ENCODE results near the gene NCBP2L.
"Not testable (repeated sequence)": the region's sequence is repeated elsewhere in the genome, so short reads cannot be mapped to it uniquely, and the experiment has no call there.

Gene NCBP2L

DNA sequence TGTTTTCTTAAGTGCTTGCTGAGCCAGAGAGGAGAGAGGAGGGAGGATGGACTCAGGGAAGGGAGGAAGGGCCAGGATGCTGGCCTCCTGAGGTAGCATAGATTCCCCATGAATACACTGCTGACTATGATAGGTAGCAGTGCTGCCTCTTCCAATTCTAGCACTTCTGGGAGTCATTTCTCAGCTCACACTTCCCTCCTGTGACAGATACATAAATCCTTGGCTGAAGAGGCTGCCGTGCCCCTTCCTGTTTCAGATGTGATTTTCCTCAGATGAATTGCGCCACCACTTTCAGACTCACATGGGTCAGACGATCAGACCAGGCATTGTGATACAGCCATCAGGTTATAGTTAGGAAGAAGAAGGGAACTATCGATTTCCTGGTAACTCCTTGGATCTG lies 24.3 kb upstream of the NCBP2L start:
- no peak for DNase-seq

DNA sequence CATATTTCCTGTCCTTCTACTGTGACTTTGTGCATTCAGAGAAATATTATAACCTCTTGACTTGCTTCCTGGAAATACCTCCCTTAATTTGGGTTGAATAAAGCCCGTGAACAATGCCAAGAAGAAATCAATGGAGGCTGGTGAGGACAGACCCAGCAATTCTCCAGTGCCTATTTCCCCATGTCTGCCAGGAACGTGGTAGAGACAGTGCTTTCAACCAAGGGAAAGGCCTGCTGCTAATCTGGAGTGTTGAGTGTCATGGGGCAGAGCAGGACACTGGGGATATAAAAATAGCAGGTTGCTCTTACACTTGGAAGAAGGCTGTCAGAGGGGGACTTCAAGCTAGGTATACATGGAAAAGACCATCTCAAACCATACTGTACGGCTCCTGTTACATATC lies 21.8 kb upstream of the NCBP2L start:
- DNase-seq = no peak

DNA sequence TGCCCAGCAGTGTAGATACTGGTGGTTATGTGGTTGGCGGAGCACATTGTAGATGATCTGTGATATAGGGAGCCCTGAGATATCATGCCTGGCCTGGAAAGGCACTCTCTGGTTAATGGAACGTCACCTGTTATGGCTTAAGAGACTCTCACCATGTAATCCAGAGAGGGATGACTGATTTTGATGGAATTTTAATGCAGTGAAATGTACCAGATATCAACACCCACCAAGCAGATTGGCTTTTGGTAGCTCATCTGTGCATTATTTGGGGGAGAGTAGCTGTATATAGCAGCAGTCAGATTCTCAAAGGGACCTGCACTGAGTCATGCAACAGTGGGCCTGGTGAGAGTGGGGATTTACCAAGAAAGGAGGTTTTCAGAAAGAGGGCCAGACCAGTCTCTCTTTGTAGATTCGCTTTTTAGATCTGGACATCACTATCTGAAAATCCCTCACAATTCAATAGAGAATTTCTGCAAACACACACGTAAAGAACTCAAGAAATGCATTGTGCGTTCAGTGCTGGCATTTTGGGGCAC lies 19.2 kb upstream of the NCBP2L start:
- DNase-seq = no peak

GRCh38 chrX:107760304-107761077 lies 17.0 kb upstream of the NCBP2L start:
- no peak for DNase-seq

- no peak for DNase-seq
These were observed 13.9 kb upstream of the NCBP2L start for GRCh38 chrX:107763647-107764046.

DNA sequence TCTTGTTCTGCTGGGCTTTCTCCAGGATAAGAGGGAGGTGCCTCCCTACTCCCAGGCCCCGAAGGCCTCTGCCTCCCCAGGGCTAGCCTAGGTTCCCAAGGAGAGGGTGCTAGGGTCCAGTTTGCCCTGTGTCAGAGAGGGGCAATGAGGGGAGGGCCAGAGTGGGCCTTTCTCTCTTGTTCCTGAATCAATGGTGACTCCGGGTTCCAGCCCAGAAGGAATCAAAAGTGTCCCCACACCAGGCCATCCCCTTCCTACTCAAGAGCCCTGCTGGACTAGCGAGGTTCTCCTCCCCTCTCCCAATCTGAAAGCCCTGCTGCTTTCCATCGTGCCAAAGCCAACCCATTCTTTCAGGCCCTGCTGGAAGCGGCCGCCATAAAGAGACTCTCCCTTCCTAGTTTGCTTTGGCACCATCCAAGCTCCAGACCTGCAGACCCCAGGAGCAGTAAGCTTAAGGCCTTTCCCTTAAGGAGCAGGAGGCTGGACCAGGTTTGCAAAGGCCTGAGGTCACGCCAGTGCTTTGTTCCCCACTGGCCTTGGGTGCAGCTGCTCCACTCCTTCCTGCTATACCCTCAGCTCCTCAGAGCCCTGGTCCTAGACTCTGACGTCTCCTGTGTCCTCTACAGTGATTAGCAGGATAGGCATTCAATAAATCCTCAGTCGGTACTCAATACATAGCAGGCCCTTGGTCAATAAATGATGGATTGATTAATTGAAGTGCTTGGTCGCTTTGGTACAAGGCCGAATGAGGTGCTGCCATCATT lies 12.5 kb upstream of the NCBP2L start:
- no peak for DNase-seq

GRCh38 chrX:107766470-107767150 lies 10.9 kb upstream of the NCBP2L start:
- DNase-seq = no peak

DNA sequence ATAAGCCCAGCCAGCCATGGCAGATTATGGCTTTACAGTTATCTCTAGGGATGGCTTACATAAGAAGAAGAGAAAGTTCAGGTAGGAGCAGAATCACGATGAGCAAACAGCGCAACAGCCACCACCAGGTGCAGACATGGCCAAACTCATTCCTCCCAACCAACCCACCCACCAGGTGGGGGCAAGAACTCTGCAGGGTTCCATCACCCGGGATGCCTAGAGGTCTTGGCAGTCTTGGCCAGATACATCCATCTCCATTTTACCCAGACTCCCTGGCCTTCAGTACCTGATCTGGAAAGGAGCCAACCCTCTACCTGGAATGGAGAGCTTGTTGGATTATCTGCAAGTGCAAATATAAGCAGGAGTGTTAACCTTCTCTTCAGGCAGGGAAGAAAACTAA lies 9.5 kb upstream of the NCBP2L start:
- DNase-seq = no peak

DNA sequence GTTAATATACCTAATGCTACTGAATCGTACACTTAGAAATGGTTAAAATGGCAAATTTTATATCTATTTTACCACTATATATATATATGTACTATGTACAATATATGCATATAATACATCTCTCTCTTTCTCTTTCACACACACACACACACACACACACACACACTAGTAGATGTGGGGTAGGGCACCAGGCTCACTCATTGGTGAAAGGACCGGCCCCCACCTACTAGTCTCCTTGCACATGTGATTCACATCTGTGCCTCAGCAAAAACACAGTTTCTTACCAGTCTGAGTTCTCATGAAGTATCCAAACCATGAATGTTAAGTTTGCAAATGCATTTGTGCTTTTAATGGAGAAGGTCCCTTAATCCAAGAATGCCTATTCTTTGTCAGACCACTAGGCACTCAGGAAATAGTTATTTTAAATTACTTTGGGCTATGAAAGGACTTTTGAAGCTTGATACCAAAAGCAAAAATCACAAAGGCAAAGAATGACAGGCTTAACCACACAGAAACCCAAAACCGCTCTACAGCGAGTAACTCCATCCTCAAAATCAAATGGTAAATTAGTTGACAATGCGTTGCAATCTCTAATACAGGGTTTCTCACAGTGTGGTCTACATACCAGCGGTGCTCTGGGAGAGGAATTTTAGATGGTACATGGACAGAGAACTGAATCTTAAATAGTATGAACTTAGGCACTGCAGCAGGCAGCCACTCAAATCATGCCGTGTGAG lies 7.8 kb upstream of the NCBP2L start:
- no peak for DNase-seq

GRCh38 chrX:107773206-107773605 lies 4.3 kb upstream of the NCBP2L start:
- no peak for DNase-seq

GRCh38 chrX:107773906-107774435 lies 3.6 kb upstream of the NCBP2L start:
- no peak for DNase-seq

GRCh38 chrX:107775000-107775733 lies 2.4 kb upstream of the NCBP2L start:
- no peak for DNase-seq

DNA sequence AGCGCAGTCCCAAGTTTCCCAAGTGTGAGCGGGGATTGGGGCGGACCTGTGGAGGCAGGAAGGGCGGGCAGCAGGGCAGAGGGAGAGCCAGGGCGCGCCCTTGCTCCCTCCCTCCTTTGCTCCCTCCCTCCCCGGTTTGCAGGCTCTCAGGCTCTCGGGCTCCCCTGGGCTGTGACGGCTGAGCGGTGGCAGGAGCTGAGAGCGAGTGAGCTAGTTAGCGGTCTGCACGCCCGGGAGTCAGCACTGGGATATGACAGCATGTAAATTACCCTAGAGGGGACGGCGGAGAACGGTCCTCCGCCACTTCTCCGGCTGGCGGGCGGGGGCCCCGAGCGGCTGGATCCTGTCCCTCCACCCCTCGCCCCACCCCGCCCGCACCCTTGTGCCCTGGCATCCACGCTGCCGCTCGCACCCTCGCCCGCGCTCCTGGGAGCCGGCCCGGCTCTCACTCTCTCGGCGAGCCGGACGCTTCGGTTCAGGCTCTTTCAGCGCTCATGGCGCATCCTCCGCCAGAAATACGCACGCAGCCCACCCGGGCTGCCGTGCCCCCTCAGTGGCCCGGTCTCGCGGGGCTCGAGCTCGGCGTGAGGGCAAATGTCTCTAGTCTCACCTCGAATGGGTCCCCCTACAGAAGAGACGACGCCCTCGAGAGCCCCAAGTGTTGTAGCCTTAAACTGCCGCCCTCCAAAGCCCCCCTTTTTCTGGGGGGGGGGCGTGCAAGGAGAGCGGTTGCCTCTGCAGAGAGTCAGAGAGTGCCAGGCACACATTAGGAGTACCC lies 1.6 kb upstream of the NCBP2L start, which contains the start of gene TSC22D3:
TSC22D3 (minus strand) TSS at position 54 of the 778 bp plus-strand sequence. CDS start 368 bp downstream, outside the sequence.
- peak; percentile 3 to 5 for DNase-seq

DNA sequence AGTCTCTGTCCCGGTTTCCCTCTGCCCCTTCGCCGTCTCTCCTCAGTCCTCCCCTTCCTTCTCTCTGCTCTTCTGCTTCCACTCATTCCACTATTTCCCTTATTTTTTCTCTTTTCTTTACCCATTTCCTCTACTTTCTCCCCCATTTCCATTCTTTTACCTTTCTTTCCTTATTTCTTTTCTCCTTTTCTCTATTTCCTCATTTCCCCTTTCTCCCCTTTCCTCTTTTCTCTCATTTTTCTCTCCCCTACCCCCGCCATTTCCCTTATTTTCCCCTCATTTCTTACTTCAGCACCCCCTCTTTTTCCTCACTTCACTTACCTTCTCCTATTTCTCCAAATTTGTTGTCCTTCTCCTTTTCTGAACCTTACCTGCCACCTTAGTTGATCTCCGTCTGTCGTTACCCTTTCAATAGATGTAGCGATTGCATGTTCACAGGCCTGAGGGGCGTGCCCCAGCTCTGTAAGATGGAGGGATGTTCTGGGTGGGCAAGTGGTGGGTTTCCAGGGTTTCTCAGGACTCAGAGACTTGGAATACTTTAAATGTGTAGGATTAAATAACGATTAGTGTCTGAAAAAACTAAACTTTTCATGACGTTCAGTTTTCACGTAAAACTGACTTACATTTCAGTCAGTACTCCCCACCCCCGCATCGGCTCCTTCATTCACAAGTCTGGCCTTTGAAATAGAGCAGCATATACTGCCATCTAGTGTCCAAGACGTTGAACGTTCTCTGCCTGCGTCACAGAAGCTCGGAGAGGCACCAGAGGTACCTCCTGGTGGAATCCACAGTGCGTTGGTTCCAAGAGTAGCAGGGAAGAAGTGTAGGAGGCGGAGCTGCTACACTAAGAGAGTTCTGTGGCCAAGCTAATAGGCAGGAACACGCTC lies 641 bp upstream of the NCBP2L start:
- peak; percentile 32 to 61 for DNase-seq

DNA sequence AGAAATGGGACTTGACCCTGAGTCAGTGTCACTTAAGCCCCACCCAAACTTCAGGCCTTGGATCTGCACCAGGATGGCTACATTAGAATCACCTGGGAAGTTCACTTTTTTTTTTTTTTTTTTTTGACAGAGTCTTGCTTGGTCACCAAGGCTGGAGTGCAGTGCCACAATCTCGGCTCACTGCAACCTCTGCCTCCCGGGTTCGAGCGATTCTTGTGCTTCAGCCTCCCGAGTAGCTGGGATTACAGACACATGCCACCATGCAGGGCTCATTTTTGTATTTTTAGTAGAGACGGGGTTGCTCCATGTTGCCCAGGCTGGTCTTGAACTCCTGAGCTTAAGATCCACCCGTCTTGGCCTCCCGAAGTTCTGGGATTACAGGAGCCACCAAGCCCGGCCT lies 3.0 kb downstream of the NCBP2L start:
- no peak for DNase-seq

DNA sequence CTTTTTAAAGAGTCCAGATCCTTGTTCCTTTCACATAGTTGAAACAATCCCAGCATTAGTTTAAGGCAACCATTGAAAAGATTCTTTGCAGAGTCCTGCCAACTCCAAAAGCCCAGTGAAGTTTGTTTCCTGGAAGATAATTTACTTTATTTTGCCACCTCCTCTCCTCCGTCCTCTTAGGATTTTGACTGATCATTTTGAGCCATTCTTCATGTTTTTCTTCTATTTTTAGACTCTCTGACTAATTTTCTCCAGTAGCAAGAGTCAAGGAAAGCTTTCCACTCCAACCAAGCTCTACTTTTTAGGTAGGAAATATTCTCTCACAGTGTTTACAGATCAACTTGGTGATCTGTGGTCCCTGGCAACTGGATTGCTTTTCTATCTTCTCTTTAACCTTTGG lies 10.3 kb downstream of the NCBP2L start:
- DNase-seq = no peak

- DNase-seq = no peak
These were observed 26.9 kb downstream of the NCBP2L start for GRCh38 chrX:107804427-107804826.

- DNase-seq = no peak
These were observed 27.6 kb downstream of the NCBP2L start for GRCh38 chrX:107805179-107805578.

GRCh38 chrX:107810053-107810452 lies 32.5 kb downstream of the NCBP2L start:
- DNase-seq = not testable (repeated sequence)
